Ovary (tissue), 9 donors: ENCODE data around the gene TIGAR. TPM values are rescaled to one million over a fixed set of nuclear protein-coding genes. Genes with fewer than 3 reads are reported as not detected.

Experiments
- DNase-seq, 5 donors: peaks; one replicate each; pipeline ENCODE4 v3.0.0-alpha.2; 2019 to 2020
- H3K27ac ChIP-seq, 2 donors: fragments of 200-600 bp; one replicate each; pipeline versions ENCODE4 v1.5.1 to v1.8.0; 2019 to 2022
- H3K27me3 ChIP-seq: fragments of 200-600 bp; one replicate; pipeline ENCODE4 v1.8.0; 2022
- H3K36me3 ChIP-seq: fragments of 200-600 bp; sonication (generic); one replicate; pipeline ENCODE4 v1.5.1; 2019
- H3K4me1 ChIP-seq: one replicate; pipeline ENCODE4 v1.8.1; 2013; ENCODE audit warnings: mild to moderate bottlenecking, moderate library complexity; ENCODE audit not compliant: insufficient read depth
- H3K4me3 ChIP-seq: fragments of 200-600 bp; sonication (generic); one replicate; pipeline ENCODE4 v1.5.1; 2017
- H3K9me3 ChIP-seq, 2 donors: fragments of 200-600 bp in 1 of 2; sonication (generic) in 1 of 2; one replicate each; pipeline versions ENCODE4 v1.5.1 to v1.8.1; 2013 to 2019; ENCODE audit warnings: mild to moderate bottlenecking in 1 of 2, moderate library complexity in 1 of 2
- CTCF ChIP-seq, 3 donors: fragments of 450-650 bp in 2 of 3; fragments of 200-600 bp in 1 of 3; IDR thresholded peaks; one replicate each; pipeline versions ENCODE4 v1.5.1 to v1.8.0; 2016 to 2022; ENCODE audit warnings: antibody characterized with exemption in 3 of 3, mild to moderate bottlenecking in 1 of 3
- EP300 ChIP-seq: sonication (generic); formaldehyde crosslinking; IDR thresholded peaks from one replicate; pipeline ENCODE4 v1.6.1; 2017; ENCODE audit warnings: antibody characterized with exemption
- POLR2A ChIP-seq: fragments of 450-650 bp; IDR thresholded peaks from one replicate; pipeline ENCODE4 v1.6.1; 2017; ENCODE audit warnings: antibody characterized with exemption, mild to moderate bottlenecking, moderate library complexity
- WGBS, 3 donors: extraction: QIAGEN DNeasy Blood & Tissue Kit in 1 of 3; methylation state at CpG; one replicate each; pipeline versions ENCODE4 v1.1.5 to v1.1.7; 2013 to 2017; 5-methylcytosine and 5-hydroxymethylcytosine counted together
- intact Hi-C, 4 donors: fragments of 100-400 bp; cut with DNase I; formaldehyde crosslinking; loops; one replicate each; pipeline versions ENCODE4 v1.11.0 to v1.15.1; 2022 to 2023
- polyA plus RNA-seq, 2 donors: library from polyadenylated mRNA; stranded (reverse); fragments of 200-250 nt in 1 of 2; fragments of 350-450 nt in 1 of 2; fragmentation: Illumina TruSeq in 1 of 2; extraction: RNeasy Lipid Tissue Mini Kit (QIAGEN cat#74804) in 1 of 2; gene quantifications; one replicate each; pipeline ENCODE4 v1.2.3, GENCODE V29; 2013 to 2014
- total RNA-seq, 7 donors: library from RNA; depleted of rRNA in 2 of 7; stranded (reverse); fragments of >200 nt in 2 of 7; fragmentation: NEBNext Ultra II Directional in 3 of 7; extraction: Animal tissue kit (Norgen Biotek cat#: 25700) in 3 of 7; gene quantifications; one replicate each; pipeline versions ENCODE4 v1.1.0 to v1.2.4, GENCODE V29; 2016 to 2023
- donor health status: DM: no; HTN: no; CAD: no; lungs with moderate emphysema.
- donor health status: DM: no; HTN: no; CAD: no.
- donor health status: Bipolar disorder and iron deficiency.
- donor health status: DM: yes; HTN: yes; CAD: no.
- donor health status: DM: no; HTN: no; CAD: no.
- donor health status: DM: yes; HTN: yes; CAD: no.

The TIGAR gene
- total and polyA plus RNA-seq, 9 donors: 0.36 to 10.3 (median 4.1) TPM

- Histone ChIP-seq H3K27me3 (no peaks in the 10 kb centered on the region), H3K27ac (no peak overlapping the region), H3K9me3 (no peaks in the 10 kb centered on the region), H3K4me1 (no peaks in the 10 kb centered on the region), H3K36me3 (no peaks in the 10 kb centered on the region), H3K4me3 (no peak overlapping the region)
- no peak for TF ChIP-seq POLR2A
- TF ChIP-seq EP300: no peak
- TF ChIP-seq CTCF (IDR thresholded peaks at IDR 0.05): no peak
- 83 to 88% (median 85%) methylated on average over 8 of the region's 8 CpGs for WGBS, 3 donors
- no peak for DNase-seq
- intact Hi-C loops: no loop called here
Observed at GRCh38 chr12:4285070-4285469, 35.9 kb upstream of the TIGAR start.

DNA sequence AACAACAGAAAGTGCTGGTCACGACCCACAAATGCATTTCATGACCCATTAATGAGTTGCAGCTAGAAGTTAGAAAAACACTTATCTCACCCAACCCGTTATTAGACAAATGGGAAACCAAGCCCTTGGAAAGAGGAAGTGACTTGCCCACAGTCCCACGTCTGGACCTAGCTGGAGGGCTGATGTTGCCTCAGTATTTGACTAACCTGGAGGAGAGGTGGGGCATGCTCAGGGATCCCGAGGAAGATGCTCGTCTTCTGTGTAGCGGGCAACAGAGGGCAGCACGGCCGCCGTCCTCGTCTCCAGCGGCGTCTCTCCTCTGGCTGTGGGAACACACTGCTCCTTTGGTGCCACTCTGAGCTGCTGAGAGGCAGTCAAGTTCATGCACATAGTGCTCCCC lies 34.8 kb upstream of the TIGAR start:
- WGBS, 3 donors: 69 to 79% (median 72%) methylated on average over 12 of the region's 12 CpGs
- Histone ChIP-seq H3K4me3 (no peak overlapping the region), H3K27me3 (no peaks in the 10 kb centered on the region), H3K36me3 (no peaks in the 10 kb centered on the region), H3K27ac (no peak overlapping the region), H3K9me3 (no peaks in the 10 kb centered on the region), H3K4me1 (no peaks in the 10 kb centered on the region)
- intact Hi-C loops: no loop called here
- DNase-seq: no peak
- TF ChIP-seq EP300 (no peak), POLR2A (no peak), CTCF (IDR thresholded peaks at IDR 0.05) (no peak)

GRCh38 chr12:4286771-4287317 lies 34.2 kb upstream of the TIGAR start:
- H3K4me3 ChIP-seq: no peak overlapping the region
- WGBS, 3 donors: 49 to 55% (median 50%) methylated on average over 14 of the region's 14 CpGs
- H3K27me3 ChIP-seq: no peaks in the 10 kb centered on the region
- TF ChIP-seq CTCF (IDR thresholded peaks at IDR 0.05) (no peak), POLR2A (no peak), EP300 (no peak)
- H3K27ac ChIP-seq: no peak overlapping the region
- no peak for DNase-seq
- H3K4me1 ChIP-seq: no peaks in the 10 kb centered on the region
- intact Hi-C loops: no loop called here
- H3K9me3 ChIP-seq: no peaks in the 10 kb centered on the region
- H3K36me3 ChIP-seq: no peaks in the 10 kb centered on the region

DNA sequence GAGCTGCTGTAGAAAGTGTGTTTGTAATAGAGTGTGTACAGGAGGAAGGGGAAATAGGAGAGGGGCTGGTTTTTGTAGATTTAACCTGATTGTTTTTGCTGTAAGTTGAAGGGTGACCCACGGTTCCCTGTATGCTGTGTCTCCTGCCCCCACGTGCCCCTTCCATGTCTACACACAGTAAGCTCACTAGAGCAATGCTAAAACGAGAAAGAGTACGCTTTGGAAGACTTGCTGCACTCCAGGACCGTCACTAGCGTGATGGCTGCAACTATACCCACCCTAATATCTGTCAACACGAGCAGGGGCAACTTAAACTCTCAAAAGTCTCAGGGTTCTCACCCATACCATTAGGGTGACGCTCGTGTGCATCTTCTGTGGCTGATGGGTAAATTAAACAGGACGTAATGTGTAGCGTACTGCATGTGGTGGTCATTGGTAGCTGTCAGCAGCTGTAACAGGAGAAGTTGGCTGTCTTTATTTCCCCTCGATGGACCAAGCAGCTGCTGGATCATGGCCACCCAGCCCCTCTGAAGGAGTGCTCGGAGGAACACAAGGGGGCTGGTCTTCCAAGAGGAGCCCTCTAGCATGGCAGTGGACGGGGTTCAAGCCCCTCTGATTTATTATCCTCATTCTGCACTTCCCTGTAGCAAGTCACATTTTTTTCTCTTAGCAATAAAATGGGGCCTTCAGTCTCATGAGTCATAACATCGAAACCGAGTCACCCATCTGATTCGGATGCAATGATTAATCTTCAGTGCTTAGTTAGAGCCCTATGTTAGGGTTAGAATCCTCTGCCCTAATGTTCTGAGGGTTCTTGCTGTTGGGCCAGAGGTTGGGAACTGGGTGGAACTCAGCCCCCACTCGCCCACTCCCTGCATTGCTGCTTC lies 33.4 kb upstream of the TIGAR start:
- intact Hi-C loops: no loop called here
- 64 to 68% (median 68%) methylated on average over 18 of the region's 18 CpGs for WGBS, 3 donors
- H3K4me1 ChIP-seq: no peaks in the 10 kb centered on the region
- no peak overlapping the region for H3K4me3 ChIP-seq
- H3K27me3 ChIP-seq: no peaks in the 10 kb centered on the region
- no peak for TF ChIP-seq POLR2A
- no peak for TF ChIP-seq EP300
- no peaks in the 10 kb centered on the region for H3K36me3 ChIP-seq
- no peak overlapping the region for H3K27ac ChIP-seq
- no peaks in the 10 kb centered on the region for H3K9me3 ChIP-seq
- no peak for DNase-seq
